Measurements from ENCODE around the gene PARP9.
"Not testable (repeated sequence)": the region's sequence is repeated elsewhere in the genome, so short reads cannot be mapped to it uniquely, and the experiment has no call there.

The PARP9 gene

DNA sequence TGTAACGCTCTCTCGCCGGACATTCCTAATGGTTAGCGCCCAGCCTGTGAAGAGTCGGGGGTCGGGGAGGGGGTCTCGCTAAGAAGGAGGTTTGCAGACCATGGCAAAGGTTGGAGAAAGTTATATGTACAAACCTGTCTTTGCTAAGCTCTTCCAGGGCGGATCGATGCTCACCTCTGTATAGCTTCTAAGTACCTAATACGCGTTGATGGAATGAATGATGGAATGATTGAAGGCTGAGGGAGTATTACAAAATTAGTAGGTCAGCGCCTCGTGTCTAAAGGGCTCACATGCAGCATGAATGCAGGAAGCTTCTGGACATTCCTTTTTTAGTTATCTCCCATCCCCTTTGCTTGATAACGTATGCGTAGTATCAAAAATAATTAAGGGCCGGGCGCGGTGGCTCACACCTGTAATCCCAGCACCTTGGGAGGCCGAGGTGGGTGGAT is 49.1 kb downstream of the PARP9 start:
- Mint-ChIP-seq H3K36me3 (peaks cover 1% of the 10 kb centered on the region), H3K27me3 (no peaks in the 10 kb centered on the region), H3K4me1 (peaks cover 43% of the 10 kb centered on the region), H3K4me3 (peak overlapping the region; percentile 90), H3K27ac (peak overlapping the region; percentile 87), H3K9me3 (no peaks in the 10 kb centered on the region)

DNA sequence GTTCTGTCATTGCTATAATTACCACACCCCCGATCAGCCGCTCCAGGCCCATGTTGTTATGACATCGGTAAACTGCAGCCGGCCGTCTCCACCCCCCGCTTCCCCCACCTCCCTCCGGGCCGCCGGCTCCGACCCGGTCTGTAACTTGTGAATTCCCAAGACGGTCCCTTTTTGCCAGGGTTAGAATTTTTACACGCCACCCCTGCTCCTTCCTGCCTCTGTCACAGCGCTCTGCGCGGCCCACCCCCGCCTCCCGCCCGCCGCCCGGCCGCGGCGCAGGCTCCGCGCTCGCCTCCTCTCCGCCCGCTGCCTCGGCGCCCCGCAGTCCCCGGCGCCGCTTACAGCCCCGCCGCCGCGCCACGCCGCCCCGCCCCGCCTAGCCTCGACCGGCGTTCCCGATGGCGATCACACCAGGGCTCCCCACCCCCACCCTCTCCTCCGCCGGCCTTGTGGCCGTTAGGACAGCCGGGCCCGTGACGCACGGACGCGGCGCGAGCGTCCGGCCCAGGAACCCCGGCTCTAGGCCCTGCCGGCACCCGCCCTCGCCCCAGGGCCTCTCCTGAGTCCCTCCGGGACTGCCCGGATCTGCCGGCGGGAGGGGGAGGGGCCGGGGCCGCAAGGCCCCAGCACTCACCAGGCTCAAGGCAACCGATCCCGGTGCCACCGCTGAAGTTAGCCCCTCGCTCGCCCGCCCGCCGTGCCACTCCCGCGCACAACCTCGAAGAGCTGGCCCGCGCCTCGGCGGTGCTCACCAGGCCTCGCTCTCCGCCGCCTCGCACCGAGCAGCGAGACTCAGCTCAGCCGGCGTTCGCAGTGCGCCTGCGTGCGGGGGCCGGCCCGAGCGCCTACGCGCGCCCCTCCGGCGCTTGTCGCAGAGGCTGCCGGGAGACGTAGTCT is 49.7 kb downstream of the PARP9 start, which contains the start of gene KPNA1:
TSS of gene KPNA1 (minus strand) at position 817 of the 897 bp plus-strand sequence. CDS start 18,374 bp downstream, outside the sequence.
- Mint-ChIP-seq H3K27me3 (no peaks in the 10 kb centered on the region), H3K36me3 (peaks cover 8% of the 10 kb centered on the region), H3K4me1 (peaks cover 49% of the 10 kb centered on the region), H3K27ac (peak within 1 kb of the TSS; percentile 95), H3K9me3 (peaks cover 6% of the 10 kb centered on the region), H3K4me3 (peak within 1 kb of the TSS; percentile 91)

DNA sequence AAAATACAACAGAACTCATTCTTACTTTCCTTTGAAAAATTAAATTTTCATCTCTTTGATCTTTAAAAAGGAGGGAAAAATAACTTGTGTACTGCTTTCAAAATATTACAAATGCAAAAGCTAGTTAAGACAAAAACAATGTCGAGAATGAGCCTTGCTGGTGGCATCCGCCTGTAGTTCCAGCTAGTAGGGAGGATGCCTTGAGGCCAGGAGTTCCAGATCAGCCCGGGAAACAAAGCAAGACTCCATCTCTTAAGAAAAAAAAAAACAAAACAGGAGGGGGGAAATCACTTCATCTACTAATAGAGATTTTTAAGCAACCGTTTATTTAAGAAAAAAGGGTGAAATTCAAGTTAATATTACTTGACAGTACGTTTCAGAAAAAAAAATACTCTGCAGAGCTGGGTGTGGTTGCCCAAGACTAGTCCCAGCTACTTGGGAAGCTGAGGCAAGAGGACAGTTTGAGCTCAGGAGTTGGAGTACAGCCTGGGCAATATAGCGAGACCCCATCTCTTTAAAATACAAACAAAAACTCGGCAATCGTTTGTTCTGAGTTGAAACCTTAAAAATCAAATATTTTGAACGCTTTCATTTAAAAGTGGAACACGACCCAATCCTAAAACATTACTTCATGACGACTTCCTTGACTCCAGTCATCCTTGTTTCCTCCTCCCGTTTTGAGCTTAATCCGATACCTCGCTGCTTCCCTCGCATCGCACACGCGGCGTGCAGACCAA is 50.5 kb downstream of the PARP9 start:
- Mint-ChIP-seq H3K27ac (peak overlapping the region; percentile 95), H3K4me3 (peak overlapping the region; percentile 91), H3K27me3 (no peaks in the 10 kb centered on the region), H3K9me3 (peaks cover 6% of the 10 kb centered on the region), H3K36me3 (peaks cover 10% of the 10 kb centered on the region), H3K4me1 (peaks cover 57% of the 10 kb centered on the region)

DNA sequence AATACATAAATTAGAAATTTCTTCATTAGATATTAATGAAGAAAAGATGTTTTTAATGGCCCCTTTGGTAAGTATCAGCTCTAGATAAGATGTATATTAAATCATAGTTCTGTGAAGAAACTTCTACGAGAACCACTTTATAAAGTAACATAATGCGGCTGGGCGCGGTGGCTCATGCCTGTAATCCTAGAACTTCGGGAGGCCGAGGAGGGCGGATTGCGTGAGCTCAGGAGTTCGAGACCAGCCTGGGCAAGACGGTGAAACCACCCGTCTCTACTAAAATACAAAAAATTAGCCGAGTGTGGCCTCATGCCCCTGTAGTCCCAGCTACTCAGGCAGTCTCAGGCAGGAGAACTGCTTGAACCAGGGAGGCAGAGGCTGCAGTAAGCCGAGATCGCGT is 51.8 kb downstream of the PARP9 start:
- H3K4me3 Mint-ChIP-seq = peak overlapping the region; percentile 33

DNA sequence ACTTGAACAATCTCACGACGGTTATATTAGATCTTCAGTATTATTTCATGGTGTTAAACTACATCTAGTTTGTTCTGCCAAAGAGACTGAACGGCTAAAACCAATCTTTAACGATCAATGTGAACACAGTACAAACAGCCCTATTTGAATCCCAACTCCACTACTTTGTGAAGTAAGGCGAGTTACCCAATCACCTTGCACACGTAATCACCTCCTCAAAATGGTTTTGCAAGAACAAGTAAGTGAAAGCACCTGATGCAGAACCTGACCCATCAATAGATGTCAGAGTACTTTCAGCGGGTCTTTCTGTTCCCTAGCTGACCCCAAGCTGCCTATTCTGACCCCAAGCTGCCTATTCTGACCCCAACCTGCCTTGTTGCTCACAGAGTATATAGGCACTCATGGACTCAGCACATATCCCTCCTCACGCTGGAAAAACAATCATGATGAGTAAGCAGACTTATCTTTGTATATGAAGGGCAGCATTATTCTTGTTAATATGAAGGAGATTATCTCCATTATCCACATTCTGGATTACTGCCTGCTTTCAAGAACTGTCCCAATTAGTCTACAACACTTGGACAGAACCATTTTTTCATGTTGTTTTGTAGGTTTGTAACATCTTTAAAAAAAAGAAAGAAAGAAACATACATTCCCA is 53.1 kb downstream of the PARP9 start:
- Mint-ChIP-seq H3K27me3 (no peaks in the 10 kb centered on the region), H3K9me3 (peaks cover 6% of the 10 kb centered on the region), H3K36me3 (peaks cover 10% of the 10 kb centered on the region), H3K4me1 (peaks cover 77% of the 10 kb centered on the region), H3K27ac (no peak overlapping the region), H3K4me3 (peak overlapping the region; percentile 35)

More for the DNA sequence above, 51.8 kb downstream of the PARP9 start:
- H3K27me3 Mint-ChIP-seq = no peaks in the 10 kb centered on the region
- peaks cover 6% of the 10 kb centered on the region for H3K9me3 Mint-ChIP-seq
- peaks cover 69% of the 10 kb centered on the region for H3K4me1 Mint-ChIP-seq
- peaks cover 10% of the 10 kb centered on the region for H3K36me3 Mint-ChIP-seq
- H3K27ac Mint-ChIP-seq = no peak overlapping the region

DNA sequence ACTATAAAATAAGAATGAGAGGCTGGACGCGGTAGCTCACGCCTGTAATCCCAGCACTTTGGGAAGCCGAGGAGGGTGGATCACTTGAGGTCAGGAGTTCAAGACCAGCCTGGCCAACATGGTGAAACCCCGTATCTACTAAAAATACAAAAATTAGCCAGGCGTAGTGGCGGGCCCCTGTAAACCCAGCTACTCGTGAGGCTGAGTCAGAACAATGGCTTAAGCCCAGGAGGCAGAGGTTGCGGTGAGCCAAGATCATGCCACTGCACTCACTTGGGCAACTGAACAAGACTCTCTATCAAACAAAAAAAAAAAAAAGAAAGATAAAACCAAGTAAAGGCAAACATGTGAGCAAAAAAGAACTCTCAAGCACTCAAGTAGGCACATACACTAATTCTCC is 55.2 kb downstream of the PARP9 start:
- not testable (repeated sequence) for H3K4me3 Mint-ChIP-seq, H3K9me3 Mint-ChIP-seq, H3K27ac Mint-ChIP-seq, H3K27me3 Mint-ChIP-seq
- Mint-ChIP-seq H3K4me1 (peaks cover 87% of the 10 kb centered on the region), H3K36me3 (peaks cover 12% of the 10 kb centered on the region)

DNA sequence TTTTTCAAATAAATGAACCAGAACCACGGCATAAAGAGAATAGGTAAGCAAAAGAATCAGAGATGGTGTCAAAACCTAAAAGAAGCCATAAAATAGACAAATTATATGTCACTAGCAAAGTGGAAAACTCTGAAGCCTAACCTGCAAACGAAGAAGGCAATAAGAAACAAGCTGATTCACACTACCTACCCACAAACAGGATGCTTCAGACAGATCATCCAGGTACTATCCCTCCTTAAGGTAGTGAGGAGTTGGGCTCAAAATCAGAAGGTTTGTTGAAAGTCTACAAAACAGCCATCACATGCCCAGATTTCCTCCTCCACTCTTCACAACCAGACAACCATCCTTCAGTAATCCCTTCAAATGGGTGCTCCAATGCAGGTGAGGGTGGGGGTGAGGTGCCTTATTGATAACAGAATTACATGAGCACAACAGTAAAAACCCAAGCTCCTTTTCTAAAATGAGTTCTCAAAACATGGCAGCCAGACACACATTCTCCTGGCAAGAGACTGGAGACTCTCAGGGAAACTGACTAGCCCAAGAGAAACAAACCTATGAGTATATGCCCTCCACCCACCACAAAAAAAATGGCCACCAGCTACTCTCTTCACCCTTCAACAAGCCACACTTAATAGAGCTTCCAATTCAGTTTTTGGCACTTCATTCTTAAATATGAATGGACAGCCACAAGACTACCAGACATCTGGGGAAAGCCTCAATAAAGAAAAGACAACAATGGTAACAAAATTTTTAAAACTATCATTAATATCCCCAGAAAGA is 55.8 kb downstream of the PARP9 start:
- no peak overlapping the region for H3K4me3 Mint-ChIP-seq
- no peaks in the 10 kb centered on the region for H3K27me3 Mint-ChIP-seq
- peaks cover 6% of the 10 kb centered on the region for H3K9me3 Mint-ChIP-seq
- peaks cover 89% of the 10 kb centered on the region for H3K4me1 Mint-ChIP-seq
- peaks cover 12% of the 10 kb centered on the region for H3K36me3 Mint-ChIP-seq
- H3K27ac Mint-ChIP-seq = peak overlapping the region; percentile 47

DNA sequence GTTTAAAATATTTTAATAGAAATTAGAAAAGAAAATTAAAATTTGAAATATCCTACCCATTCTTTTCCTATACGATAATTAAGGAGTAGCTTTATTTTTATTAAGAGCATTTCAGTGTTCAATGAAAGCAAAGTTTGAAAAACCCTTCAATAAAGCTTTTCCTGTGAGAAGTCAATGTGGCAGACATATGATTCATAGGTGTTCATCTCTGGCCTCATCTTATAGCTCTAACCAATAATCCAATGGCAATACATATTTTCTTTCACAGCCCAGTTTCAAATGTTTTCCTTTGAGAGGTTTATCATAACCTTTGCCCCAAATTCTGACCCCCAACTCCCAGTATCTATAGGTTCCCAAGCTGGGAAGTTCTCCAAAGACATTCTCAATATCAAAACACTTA is 57.6 kb downstream of the PARP9 start:
- peak overlapping the region; percentile 16 for H3K4me3 Mint-ChIP-seq
- H3K4me1 Mint-ChIP-seq = peaks cover 81% of the 10 kb centered on the region
- peak overlapping the region; percentile 36 for H3K27ac Mint-ChIP-seq
- no peaks in the 10 kb centered on the region for H3K27me3 Mint-ChIP-seq
- peaks cover 17% of the 10 kb centered on the region for H3K36me3 Mint-ChIP-seq
- H3K9me3 Mint-ChIP-seq = peaks cover 6% of the 10 kb centered on the region

DNA sequence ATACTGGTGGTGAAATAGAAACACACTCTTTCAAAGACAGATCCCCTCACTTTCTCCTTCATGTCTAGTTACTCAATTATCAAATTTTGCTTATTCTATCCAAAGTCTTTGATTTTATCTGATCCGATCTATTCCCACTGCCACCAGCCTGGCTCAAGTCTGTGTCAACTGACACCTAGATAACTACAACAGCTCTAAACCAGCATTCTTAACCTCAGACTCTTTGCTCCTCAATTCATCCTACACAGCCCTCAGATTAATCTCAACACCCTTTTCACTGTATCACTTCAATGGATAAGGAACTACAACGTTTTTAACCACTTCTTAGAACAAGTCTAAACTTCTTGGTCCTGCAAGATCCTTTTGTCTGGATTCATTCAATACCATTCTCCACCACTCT is 58.4 kb downstream of the PARP9 start:
- Mint-ChIP-seq H3K9me3 (peaks cover 6% of the 10 kb centered on the region), H3K4me1 (peaks cover 81% of the 10 kb centered on the region), H3K4me3 (peak overlapping the region; percentile 9), H3K27ac (peak overlapping the region; percentile 12), H3K36me3 (peaks cover 17% of the 10 kb centered on the region), H3K27me3 (no peaks in the 10 kb centered on the region)

DNA sequence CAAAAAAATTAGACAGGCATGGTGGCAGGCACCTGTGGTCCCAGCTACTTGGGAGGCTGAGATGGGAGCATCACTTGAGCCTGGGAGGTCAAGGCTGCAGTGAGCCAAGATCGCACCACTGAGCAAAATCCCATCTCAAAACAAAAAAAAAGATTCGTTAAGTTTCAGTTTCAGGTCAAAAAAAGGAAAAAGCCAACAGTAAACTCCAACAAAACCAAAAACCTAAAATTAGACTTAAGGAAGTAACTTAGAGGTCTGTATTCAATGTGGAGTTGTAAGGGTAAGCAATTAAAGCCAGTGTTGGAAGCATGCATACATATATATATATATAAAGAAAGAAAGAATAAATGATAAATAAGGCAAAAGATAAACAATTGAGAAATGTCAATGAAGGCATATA is 61.2 kb downstream of the PARP9 start:
- Mint-ChIP-seq H3K4me1 (peaks cover 79% of the 10 kb centered on the region), H3K9me3 (no peaks in the 10 kb centered on the region), H3K27ac (no peak overlapping the region), H3K36me3 (peaks cover 11% of the 10 kb centered on the region), H3K27me3 (no peaks in the 10 kb centered on the region), H3K4me3 (no peak overlapping the region)

DNA sequence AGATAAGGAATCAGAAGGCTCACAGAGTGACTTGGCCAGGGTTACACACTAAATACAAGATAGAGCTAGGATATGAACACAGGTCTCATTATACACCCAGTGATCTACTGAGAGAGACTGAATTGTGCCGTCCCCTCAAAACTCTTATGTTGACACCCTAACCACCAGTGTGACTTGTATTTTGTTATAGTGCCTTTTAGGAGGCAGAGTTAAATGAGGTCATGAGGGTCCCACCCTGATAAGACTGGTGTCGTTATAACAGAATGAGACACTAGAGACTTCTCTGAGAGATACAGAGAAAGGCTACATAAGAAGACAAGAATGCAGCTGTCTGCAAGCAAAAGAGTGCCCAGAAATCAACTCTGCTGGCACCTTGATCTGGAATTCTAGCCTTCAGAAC is 62.0 kb downstream of the PARP9 start:
- H3K36me3 Mint-ChIP-seq = peaks cover 11% of the 10 kb centered on the region
- peaks cover 81% of the 10 kb centered on the region for H3K4me1 Mint-ChIP-seq
- no peaks in the 10 kb centered on the region for H3K27me3 Mint-ChIP-seq
- peak overlapping the region; percentile 51 for H3K27ac Mint-ChIP-seq
- H3K4me3 Mint-ChIP-seq = no peak overlapping the region
- no peaks in the 10 kb centered on the region for H3K9me3 Mint-ChIP-seq

DNA sequence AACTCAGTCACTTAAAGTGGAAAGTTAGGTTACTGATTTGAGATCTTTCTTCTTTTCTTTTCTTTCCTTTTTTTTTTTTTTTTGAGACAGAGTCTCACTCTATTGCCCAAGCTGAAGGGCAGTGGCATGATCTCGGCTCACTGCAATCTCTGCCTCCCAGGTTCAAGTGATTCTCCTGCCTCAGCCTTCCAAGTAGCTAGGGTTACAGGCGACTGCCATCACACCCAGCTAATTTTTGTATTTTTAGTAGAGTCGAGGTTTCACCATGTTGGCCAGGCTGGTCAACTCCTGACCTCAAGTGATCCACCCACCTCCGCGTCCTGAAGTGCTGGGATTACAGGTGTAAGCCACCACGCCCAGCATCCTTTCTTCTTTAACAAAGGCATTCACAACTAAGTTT is 63.1 kb downstream of the PARP9 start:
- not testable (repeated sequence) for H3K4me3 Mint-ChIP-seq, H3K27me3 Mint-ChIP-seq, H3K9me3 Mint-ChIP-seq
- H3K36me3 Mint-ChIP-seq = peaks cover 15% of the 10 kb centered on the region
- H3K27ac Mint-ChIP-seq = peak overlapping the region; percentile 3
- peaks cover 83% of the 10 kb centered on the region for H3K4me1 Mint-ChIP-seq

DNA sequence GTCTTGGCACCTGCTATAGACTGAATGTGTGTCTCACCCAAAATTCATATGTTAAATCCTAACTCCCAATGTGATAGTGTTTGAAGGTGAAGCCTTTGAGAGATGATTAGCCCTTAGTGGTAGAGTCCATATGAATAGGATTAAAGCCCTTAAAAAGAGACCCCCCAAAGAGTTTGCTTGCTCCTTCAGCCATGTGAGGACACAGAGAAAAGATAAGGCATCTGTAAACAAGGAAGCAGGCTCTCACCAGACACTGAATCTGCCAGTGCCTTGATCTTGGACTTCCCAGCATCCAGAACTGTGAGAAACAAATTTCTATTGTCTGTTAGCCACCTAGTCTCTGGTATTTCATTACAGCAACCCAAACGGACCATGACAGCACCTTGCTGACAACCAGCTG is 65.9 kb downstream of the PARP9 start:
- H3K4me3 Mint-ChIP-seq = no peak overlapping the region
- peaks cover 20% of the 10 kb centered on the region for H3K36me3 Mint-ChIP-seq
- H3K9me3 Mint-ChIP-seq = no peaks in the 10 kb centered on the region
- no peaks in the 10 kb centered on the region for H3K27me3 Mint-ChIP-seq
- H3K4me1 Mint-ChIP-seq = peaks cover 70% of the 10 kb centered on the region
- H3K27ac Mint-ChIP-seq = peak overlapping the region; percentile 41

DNA sequence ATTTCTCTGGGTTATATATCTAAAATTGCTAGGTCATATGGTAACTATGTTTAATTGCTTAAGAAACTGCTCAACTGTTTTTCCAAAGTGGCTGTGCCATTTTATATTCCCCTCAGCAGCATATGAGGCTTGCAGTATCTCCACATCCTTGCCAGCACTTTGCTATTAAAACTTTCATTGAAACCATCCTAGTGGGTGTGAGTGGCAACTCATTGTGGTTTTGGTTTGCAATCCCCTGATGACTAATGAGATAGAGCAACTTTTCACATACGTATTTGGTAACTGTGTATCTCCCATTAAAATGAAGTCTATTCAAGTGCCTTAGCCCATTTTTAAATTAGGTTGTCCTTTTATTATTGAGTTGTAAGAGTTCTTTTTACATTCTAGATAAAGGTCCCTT is 66.7 kb downstream of the PARP9 start:
- Mint-ChIP-seq H3K36me3 (peaks cover 24% of the 10 kb centered on the region), H3K9me3 (no peaks in the 10 kb centered on the region), H3K27ac (no peak overlapping the region), H3K4me3 (no peak overlapping the region), H3K4me1 (peaks cover 72% of the 10 kb centered on the region), H3K27me3 (no peaks in the 10 kb centered on the region)

DNA sequence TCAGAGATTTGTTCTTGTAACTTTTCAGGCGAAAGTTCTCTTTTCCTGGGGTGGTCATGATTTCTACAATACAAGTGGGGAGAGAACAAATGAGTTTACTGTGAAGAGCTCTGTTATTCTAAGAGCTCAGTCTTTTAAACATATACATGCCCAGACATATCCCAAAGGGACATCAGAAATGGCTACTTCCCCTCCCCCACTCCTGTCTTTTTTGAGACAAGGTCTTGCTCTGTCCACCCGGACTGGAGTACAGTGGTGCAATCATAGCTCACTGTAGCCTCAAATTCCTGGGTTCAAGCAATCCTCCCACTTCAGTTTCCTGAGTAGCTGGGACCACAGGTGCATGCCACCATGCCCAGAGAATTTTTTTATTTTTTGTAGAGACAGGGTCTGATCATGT is 67.6 kb downstream of the PARP9 start:
- Mint-ChIP-seq H3K4me1 (peaks cover 64% of the 10 kb centered on the region), H3K9me3 (no peaks in the 10 kb centered on the region), H3K4me3 (no peak overlapping the region), H3K27ac (no peak overlapping the region), H3K27me3 (no peaks in the 10 kb centered on the region), H3K36me3 (peaks cover 23% of the 10 kb centered on the region)

All from activated naive CD4-positive, alpha-beta T cell treated with anti-CD3 and anti-CD28 coated beads, Interleukin-2, amount 50 U/mL, for 24 hours (primary cell).